Measurements from ENCODE around the gene SMTN.

SMTN gene

GRCh38 chr22:31049815-31050420 lies 31.2 kb upstream of the SMTN start:
- Histone ChIP-seq H3K9ac (ENCODE audit: low read length) (no peak overlapping the region), H3K9me2 (replicated peaks; ENCODE audit: insufficient read depth, low read length) (no peaks in the 10 kb centered on the region), H3K4me2 (ENCODE audit: low read depth, low read length) (no peak overlapping the region), H3K4me3 (ENCODE audit: low read length) (no peak overlapping the region), H3K27ac (ENCODE audit: low read length) (no peak overlapping the region), H2AFZ (ENCODE audit: low read length) (no peak overlapping the region), H3F3A (ENCODE audit: insufficient read depth, low read length) (no peaks in the 10 kb centered on the region), H3K79me2 (ENCODE audit: low read length) (no peaks in the 10 kb centered on the region), H4K20me1 (ENCODE audit: insufficient read depth, low read length) (no peaks in the 10 kb centered on the region), H3K4me1 (ENCODE audit: low read length) (no peaks in the 10 kb centered on the region), H3K27me3 (replicated peaks; ENCODE audit: insufficient read depth, low read length) (no peaks in the 10 kb centered on the region), H3K36me3 (replicated peaks; ENCODE audit: insufficient read depth, low read length) (no peaks in the 10 kb centered on the region), H3K9me3 (replicated peaks; ENCODE audit: insufficient read depth, low read length) (no peaks in the 10 kb centered on the region)
- no peak for DNase-seq
- TF ChIP-seq EZH2phosphoT487 (IDR thresholded peaks at IDR 0.05; ENCODE audit: low read length) (no peak), EZH2 (optimal IDR thresholded peaks at IDR 0.05; ENCODE audit: low read depth, low read length) (no peak), CTCF (IDR thresholded peaks at IDR 0.05; ENCODE audit: low read length) (no peak)

- H2AFZ ChIP-seq (ENCODE audit: low read length) = no peak overlapping the region
- H3K27me3 ChIP-seq (replicated peaks; ENCODE audit: insufficient read depth, low read length) = no peaks in the 10 kb centered on the region
- H3F3A ChIP-seq (ENCODE audit: insufficient read depth, low read length) = no peaks in the 10 kb centered on the region
- no peaks in the 10 kb centered on the region for H3K79me2 ChIP-seq (ENCODE audit: low read length)
- no peak overlapping the region for H3K27ac ChIP-seq (ENCODE audit: low read length)
- H3K4me3 ChIP-seq (ENCODE audit: low read length) = no peak overlapping the region
- no peaks in the 10 kb centered on the region for H4K20me1 ChIP-seq (ENCODE audit: insufficient read depth, low read length)
- H3K36me3 ChIP-seq (replicated peaks; ENCODE audit: insufficient read depth, low read length) = no peaks in the 10 kb centered on the region
- no peak for TF ChIP-seq CTCF (IDR thresholded peaks at IDR 0.05; ENCODE audit: low read length)
- no peak for TF ChIP-seq EZH2phosphoT487 (IDR thresholded peaks at IDR 0.05; ENCODE audit: low read length)
- no peak for TF ChIP-seq EZH2 (optimal IDR thresholded peaks at IDR 0.05; ENCODE audit: low read depth, low read length)
- no peak overlapping the region for H3K9ac ChIP-seq (ENCODE audit: low read length)
- no peaks in the 10 kb centered on the region for H3K9me2 ChIP-seq (replicated peaks; ENCODE audit: insufficient read depth, low read length)
- DNase-seq = no peak
- H3K4me1 ChIP-seq (ENCODE audit: low read length) = no peaks in the 10 kb centered on the region
- H3K4me2 ChIP-seq (ENCODE audit: low read depth, low read length) = no peak overlapping the region
- H3K9me3 ChIP-seq (replicated peaks; ENCODE audit: insufficient read depth, low read length) = no peaks in the 10 kb centered on the region
These were observed 25.9 kb upstream of the SMTN start for GRCh38 chr22:31055117-31055634.

GRCh38 chr22:31055635-31056159 lies 25.4 kb upstream of the SMTN start:
- Histone ChIP-seq H4K20me1 (ENCODE audit: insufficient read depth, low read length) (no peaks in the 10 kb centered on the region), H2AFZ (ENCODE audit: low read length) (no peak overlapping the region), H3K27me3 (replicated peaks; ENCODE audit: insufficient read depth, low read length) (no peaks in the 10 kb centered on the region), H3K9me3 (replicated peaks; ENCODE audit: insufficient read depth, low read length) (no peaks in the 10 kb centered on the region), H3K79me2 (ENCODE audit: low read length) (no peaks in the 10 kb centered on the region), H3K9ac (ENCODE audit: low read length) (no peak overlapping the region), H3K4me3 (ENCODE audit: low read length) (no peak overlapping the region), H3K4me2 (ENCODE audit: low read depth, low read length) (no peak overlapping the region), H3K9me2 (replicated peaks; ENCODE audit: insufficient read depth, low read length) (no peaks in the 10 kb centered on the region), H3K27ac (ENCODE audit: low read length) (no peak overlapping the region), H3K36me3 (replicated peaks; ENCODE audit: insufficient read depth, low read length) (no peaks in the 10 kb centered on the region), H3K4me1 (ENCODE audit: low read length) (no peaks in the 10 kb centered on the region), H3F3A (ENCODE audit: insufficient read depth, low read length) (no peaks in the 10 kb centered on the region)
- no peak for DNase-seq
- TF ChIP-seq EZH2phosphoT487 (IDR thresholded peaks at IDR 0.05; ENCODE audit: low read length) (no peak), EZH2 (optimal IDR thresholded peaks at IDR 0.05; ENCODE audit: low read depth, low read length) (no peak), CTCF (IDR thresholded peaks at IDR 0.05; ENCODE audit: low read length) (no peak)

All from MM.1S (cell line).